Endothelial cell of umbilical vein (primary cell): ENCODE data around the gene PRSS21. TPM values are rescaled to one million over a fixed set of nuclear protein-coding genes. Genes with fewer than 3 reads are reported as not detected.

Source experiments
- BruUV-seq: library from RNA; stranded (reverse); fragments of 400-500 nt; replicated peaks from 2 replicates; lab custom pipeline; 2021; lab: Mats Ljungman, UMichigan
- CTCF ChIA-PET: fragments of 300-600, 350-600 bp; sonication (Branson Sonifier 250); formaldehyde crosslinking; loops from one replicate; lab custom pipeline; 2021; ENCODE audit warnings: antibody characterized with exemption, inconsistent platforms; lab: Charles Lee
- POLR2A ChIA-PET: fragments of 300-600, 350-600 bp; sonication (Branson Sonifier 250); formaldehyde crosslinking; loops from one replicate; lab custom pipeline; 2021; ENCODE audit warnings: antibody characterized with exemption, inconsistent platforms; lab: Charles Lee
- DNase-seq: peaks from one replicate; pipeline ENCODE4 v3.0.0-alpha.2; 2011; ENCODE audit warnings: low read depth, low spot score
- FAIRE-seq: peaks from 2 replicates; lab custom pipeline; 2011; peaks lifted over from hg19 to GRCh38; lab: Jason Lieb, UNC
- H2AFZ ChIP-seq: 2 replicates; pipeline ENCODE4 v1.6.0; 2012; ENCODE audit warnings: low read depth, low read length, control low read depth, inconsistent platforms
- H3K27ac ChIP-seq: 2 replicates; pipeline ENCODE4 v1.5.1; 2011; ENCODE audit warnings: low read depth, mild to moderate bottlenecking, control low read depth, low read length, moderate library complexity; ENCODE audit not compliant: insufficient read depth
- H3K27me3 ChIP-seq, 2 experiments: 2 replicates each; pipeline versions ENCODE4 v1.6.0 to v1.6.1; 2011; ENCODE audit warnings: low read length in 2 of 2, mixed read lengths in 1 of 2; ENCODE audit not compliant: control insufficient read depth in 2 of 2, insufficient read depth in 2 of 2
- H3K36me3 ChIP-seq, 2 experiments: 2 replicates in 1 of 2; 3 replicates in 1 of 2; pipeline ENCODE4 v1.5.1; 2011; ENCODE audit warnings: low read length in 2 of 2, mild to moderate bottlenecking in 1 of 2, moderate library complexity in 1 of 2; ENCODE audit not compliant: control insufficient read depth in 2 of 2, insufficient read depth in 2 of 2; ENCODE audit errors: extremely low read depth in 1 of 2
- H3K4me1 ChIP-seq: 3 replicates; pipeline ENCODE4 v1.5.1; 2011; ENCODE audit warnings: mild to moderate bottlenecking, low read length; ENCODE audit not compliant: control insufficient read depth, insufficient read depth; ENCODE audit errors: extremely low read depth
- H3K4me2 ChIP-seq: 2 replicates; pipeline ENCODE4 v1.6.1; 2011; ENCODE audit warnings: low read length, control low read depth, mixed read lengths; ENCODE audit not compliant: insufficient read depth
- H3K4me3 ChIP-seq, 3 experiments: fragments of 200-600 bp in 1 of 3; sonication (generic), shearing (Covaris generic) in 1 of 3; replicated peaks in 1 of 3; 2 replicates each; pipeline ENCODE4 v1.5.1; 2011 to 2016; ENCODE audit warnings: control low read depth in 3 of 3, low read length in 3 of 3, mild to moderate bottlenecking in 2 of 3, inconsistent platforms in 1 of 3, low read depth in 1 of 3, moderate library complexity in 1 of 3; ENCODE audit not compliant: insufficient read depth in 1 of 3
- H3K79me2 ChIP-seq: 2 replicates; pipeline ENCODE4 v1.6.0; 2012; ENCODE audit warnings: low read length, inconsistent platforms; ENCODE audit not compliant: control insufficient read depth, insufficient read depth
- H3K9ac ChIP-seq: replicated peaks from 2 replicates; pipeline ENCODE3; 2011; ENCODE audit warnings: low read length, control low read depth; ENCODE audit not compliant: insufficient read depth; ENCODE audit errors: extremely low read depth
- H3K9me1 ChIP-seq: replicated peaks from 3 replicates; pipeline ENCODE4 v1.6.0; 2011; ENCODE audit warnings: mild to moderate bottlenecking, low read length; ENCODE audit not compliant: control insufficient read depth, insufficient read depth; ENCODE audit errors: extremely low read depth
- H3K9me3 ChIP-seq: replicated peaks from 2 replicates; pipeline ENCODE4 v1.5.1; 2012; ENCODE audit warnings: low read length, inconsistent platforms; ENCODE audit not compliant: control insufficient read depth, insufficient read depth
- H4K20me1 ChIP-seq: replicated peaks from 2 replicates; pipeline ENCODE3; 2011; ENCODE audit warnings: mild to moderate bottlenecking, low read length; ENCODE audit not compliant: control insufficient read depth, insufficient read depth; ENCODE audit errors: extremely low read depth
- CTCF ChIP-seq, 2 donors: IDR thresholded peaks; 1 replicate in 1 of 2; 2 replicates in 1 of 2; pipeline ENCODE4 v1.5.1; 2011; ENCODE audit warnings: low read length in 2 of 2, mild to moderate bottlenecking in 2 of 2, moderate library complexity in 2 of 2, control low read depth in 1 of 2, inconsistent platforms in 1 of 2, low read depth in 1 of 2; ENCODE audit not compliant: insufficient read depth in 1 of 2; ENCODE audit errors: extremely low read depth in 1 of 2
- EZH2 ChIP-seq: IDR thresholded peaks from 2 replicates; pipeline ENCODE4 v1.6.1; 2012; ENCODE audit warnings: borderline replicate concordance, low read depth, mild to moderate bottlenecking, moderate library complexity, low read length, inconsistent platforms; ENCODE audit not compliant: severe bottlenecking
- FOS ChIP-seq: IDR thresholded peaks from 2 replicates; pipeline ENCODE4 v1.6.1; 2011; ENCODE audit warnings: mild to moderate bottlenecking, low read length, moderate library complexity, borderline replicate concordance; ENCODE audit not compliant: insufficient read depth
- GATA2 ChIP-seq: IDR thresholded peaks from 2 replicates; pipeline ENCODE4 v1.7.0; 2011; ENCODE audit warnings: low read depth, mild to moderate bottlenecking, moderate library complexity, mixed read lengths, low read length; ENCODE audit not compliant: insufficient read length, insufficient read depth
- JUN ChIP-seq: IDR thresholded peaks from 2 replicates; pipeline ENCODE4 v1.6.1; 2011; ENCODE audit warnings: borderline replicate concordance, low read depth; ENCODE audit not compliant: insufficient read length, insufficient read depth
- MAX ChIP-seq: IDR thresholded peaks from 2 replicates; pipeline ENCODE4 v1.6.1; 2011; ENCODE audit not compliant: insufficient read depth, insufficient read length
- MYC ChIP-seq: IDR thresholded peaks from one replicate; pipeline ENCODE4 v1.6.1; 2011; ENCODE audit warnings: mild to moderate bottlenecking, low read depth, low read length
- POLR2A ChIP-seq: IDR thresholded peaks from 2 replicates; pipeline ENCODE4 v1.6.1; 2012; ENCODE audit warnings: low read depth, mild to moderate bottlenecking, control low read depth, low read length
- POLR2AphosphoS5 ChIP-seq: IDR thresholded peaks from 2 replicates; pipeline ENCODE4 v1.6.1; 2012; ENCODE audit warnings: low read depth, mild to moderate bottlenecking, control low read depth, low read length, moderate library complexity; ENCODE audit not compliant: insufficient read depth
- dilution Hi-C: fragments of 300-500 bp; cut with MboI; formaldehyde crosslinking; loops from one replicate; pipeline ENCODE4 v1.15.0; 2019; ENCODE audit warnings: low sequenced_read_pairs; ENCODE audit not compliant: extremely low pct_ligation_motif_present
- intact Hi-C: fragments of 100-400 bp; cut with micrococcal nuclease; formaldehyde crosslinking; loops from one replicate; pipeline ENCODE4 v1.10.0; 2022
- polyA plus RNA-seq, 4 experiments: library from polyadenylated mRNA; depleted of rRNA in 3 of 4; stranded (reverse) in 3 of 4; unstranded in 1 of 4; fragments of >200 nt; gene quantifications; 2 replicates each; pipeline versions ENCODE4 v1.2.1 to v1.2.3, GENCODE V29; 2011 to 2012; ENCODE audit warnings: missing spikeins in 1 of 4
- total RNA-seq: library from RNA; stranded (reverse); gene quantifications from 2 replicates; pipeline ENCODE4 v1.2.3, GENCODE V29; 2021

The PRSS21 gene
- total and polyA plus RNA-seq, 2 donors (not counting 3 experiments of a cell fraction or from before 2014, with no cell fraction given): 0.28 TPM; not detected in 1

- intact Hi-C loops: no loop called here
- ChIA-PET POLR2A (no interaction called here), CTCF (interaction anchor here (0.8 to 1.6 kb wide), 2 partner anchors 9 to 21 kb away, joined by 3 to 11 read pairs; no protein-coding TSS in a partner anchor)
- Histone ChIP-seq H3K4me3 (no peak overlapping the region), H3K9me3 (no peaks in the 10 kb centered on the region), H3K27me3 (peaks cover 2 to 7% of the 10 kb centered on the region in 2 experiments), H3K9ac (no peak overlapping the region), H3K36me3 (no peaks in the 10 kb centered on the region), H3K79me2 (no peaks in the 10 kb centered on the region), H3K4me1 (no peaks in the 10 kb centered on the region), H3K9me1 (no peaks in the 10 kb centered on the region), H3K4me2 (no peak overlapping the region), H3K27ac (no peak overlapping the region), H4K20me1 (no peaks in the 10 kb centered on the region), H2AFZ (no peak overlapping the region)
- dilution Hi-C loops: no loop called here
- FAIRE-seq (no peak), DNase-seq (no peak)
- TF ChIP-seq MAX (no peak), JUN (no peak), FOS (no peak), MYC (no peak), EZH2 (no peak), CTCF (IDR thresholded peaks at IDR 0.05; ENCODE audit: extremely low read depth in 1 of 2, insufficient read depth in 1 of 2, low read depth in 1 of 2, low read length in 2 of 2) (no peak), POLR2A (no peak), POLR2AphosphoS5 (no peak), GATA2 (no peak)
- no TSS peak for BruUV-seq
Measured at GRCh38 chr16:2859686-2860265, 42.7 kb downstream of the PRSS21 start.
